ENCODE data around the gene DYRK3.

Gene DYRK3

DNA sequence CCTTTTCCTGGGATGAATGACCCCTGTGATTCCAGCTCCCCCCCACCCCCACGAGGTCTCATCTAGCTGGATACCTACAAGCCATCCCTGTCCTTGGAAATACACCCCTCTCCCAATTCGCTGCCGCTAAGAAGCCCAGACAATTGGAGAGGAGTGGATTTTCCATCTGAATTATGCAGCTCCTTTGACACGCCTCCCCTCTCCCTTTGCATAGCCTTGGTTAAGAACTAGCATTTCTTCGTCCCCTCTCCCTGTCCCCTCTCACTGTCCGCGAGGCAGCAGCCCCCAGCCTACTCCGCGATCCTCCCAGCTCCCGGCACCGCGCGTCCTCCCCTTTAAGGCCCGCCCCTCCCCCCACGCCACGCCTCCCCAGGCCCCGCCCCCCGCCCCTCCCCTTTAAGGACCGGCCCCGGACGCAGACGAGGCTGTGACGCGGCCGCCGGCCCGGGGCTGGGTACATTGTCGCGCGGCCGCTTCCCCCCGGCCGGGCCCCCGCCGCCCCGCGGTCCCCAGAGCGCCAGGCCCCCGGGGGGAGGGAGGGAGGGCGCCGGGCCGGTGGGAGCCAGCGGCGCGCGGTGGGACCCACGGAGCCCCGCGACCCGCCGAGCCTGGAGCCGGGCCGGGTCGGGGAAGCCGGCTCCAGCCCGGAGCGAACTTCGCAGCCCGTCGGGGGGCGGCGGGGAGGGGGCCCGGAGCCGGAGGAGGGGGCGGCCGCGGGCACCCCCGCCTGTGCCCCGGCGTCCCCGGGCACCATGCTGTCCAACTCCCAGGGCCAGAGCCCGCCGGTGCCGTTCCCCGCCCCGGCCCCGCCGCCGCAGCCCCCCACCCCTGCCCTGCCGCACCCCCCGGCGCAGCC, 49.4 kb downstream of the DYRK3 start, which contains the start of gene MAPKAPK2:
Gene MAPKAPK2, plus strand, starts transcription at position 428 of the 856 bp plus-strand sequence. Its CDS starts 325 bp downstream, at position 753.
- peak; percentile 88 to 98 (median 93) for DNase-seq

DNA sequence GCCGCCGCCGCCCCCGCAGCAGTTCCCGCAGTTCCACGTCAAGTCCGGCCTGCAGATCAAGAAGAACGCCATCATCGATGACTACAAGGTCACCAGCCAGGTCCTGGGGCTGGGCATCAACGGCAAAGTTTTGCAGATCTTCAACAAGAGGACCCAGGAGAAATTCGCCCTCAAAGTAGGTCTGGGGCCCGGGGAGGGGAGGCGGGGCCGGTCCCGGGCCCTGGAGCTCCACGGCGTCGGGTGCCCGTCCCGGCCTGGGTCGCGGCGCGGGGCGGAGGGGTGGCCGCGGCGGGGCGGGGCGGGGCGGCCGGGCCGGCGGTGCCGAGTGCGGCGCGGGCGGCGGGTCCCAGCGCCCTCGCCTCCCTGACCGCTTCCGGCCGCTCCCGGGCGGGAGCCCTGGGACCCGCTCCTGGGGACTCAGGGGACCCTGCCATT, 50.0 kb downstream of the DYRK3 start:
- peak; percentile 74 to 85 (median 81) for DNase-seq

DNA sequence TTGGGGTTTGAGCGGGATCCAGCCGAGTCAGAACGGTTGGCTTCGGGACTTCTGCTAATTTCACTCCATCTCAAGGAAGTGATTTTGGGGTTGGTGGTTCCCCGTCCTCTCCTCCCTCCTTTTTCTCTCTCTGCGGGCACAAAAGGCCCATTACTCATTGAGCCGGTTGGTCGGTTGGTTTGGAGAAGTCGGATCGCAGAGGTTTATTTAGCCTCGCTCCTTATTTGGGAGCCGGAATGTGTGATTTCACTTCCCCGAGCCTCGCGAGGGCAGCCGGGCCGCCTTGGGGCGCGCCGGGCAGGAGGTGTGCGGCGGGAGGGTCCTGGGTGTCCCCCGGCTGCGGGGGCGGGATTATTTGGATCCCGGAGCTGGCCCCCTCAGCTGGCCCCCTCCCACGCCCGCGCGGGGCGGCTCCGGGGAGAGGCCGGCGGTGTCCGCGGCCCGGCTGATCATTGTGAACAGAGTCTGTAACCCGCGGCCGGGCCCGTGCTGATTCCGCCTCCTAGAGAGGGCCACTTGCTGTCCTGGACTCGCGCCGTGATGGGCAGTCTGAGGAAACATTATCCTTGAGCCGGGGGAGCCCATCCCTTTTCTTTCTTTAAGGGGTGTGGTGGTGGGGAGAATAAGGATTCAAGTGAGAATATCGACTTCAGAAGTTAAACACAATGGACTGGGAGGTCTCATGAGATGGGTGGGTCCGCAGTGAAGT, 50.6 kb downstream of the DYRK3 start:
- peak; percentile 90 to 95 (median 93) for DNase-seq

DNA sequence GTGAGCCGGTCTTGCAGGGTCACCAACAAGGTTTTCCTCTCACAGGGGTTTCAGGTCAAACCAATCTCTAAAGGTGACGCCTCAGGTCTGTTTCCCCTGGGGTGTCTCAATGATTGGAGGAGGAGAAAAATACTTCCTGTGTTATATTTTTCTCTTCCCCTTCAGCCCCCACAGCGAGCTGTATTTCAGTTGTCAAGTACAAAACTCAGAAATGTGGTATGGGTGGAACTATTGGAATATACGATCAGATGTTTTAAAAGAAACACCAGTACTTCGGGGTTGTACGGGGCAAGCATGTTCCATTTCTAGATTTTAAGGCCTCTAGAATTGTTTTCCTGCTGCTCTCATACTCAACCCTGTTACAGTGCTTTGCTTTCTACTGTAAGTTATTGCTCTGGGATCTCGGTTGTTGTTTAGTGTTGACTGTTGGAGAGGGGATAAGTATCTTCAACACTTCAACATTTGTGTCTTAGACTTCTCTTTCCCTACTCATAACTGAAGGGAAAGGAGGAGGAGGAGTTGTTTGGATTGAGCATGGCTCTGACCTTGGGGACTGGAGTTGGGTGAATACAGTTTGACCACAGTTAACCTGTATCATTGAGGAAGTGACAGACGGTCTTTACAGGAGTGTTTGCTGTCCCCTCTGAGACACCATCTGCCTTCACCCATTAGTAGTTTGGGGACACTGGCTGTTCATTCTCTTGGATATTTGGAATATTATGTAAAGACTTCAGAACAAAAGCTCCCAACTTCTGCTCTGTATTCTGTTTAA, 51.3 kb downstream of the DYRK3 start:
- peak in 1 of 3 donors; percentile 19 for DNase-seq

DNA sequence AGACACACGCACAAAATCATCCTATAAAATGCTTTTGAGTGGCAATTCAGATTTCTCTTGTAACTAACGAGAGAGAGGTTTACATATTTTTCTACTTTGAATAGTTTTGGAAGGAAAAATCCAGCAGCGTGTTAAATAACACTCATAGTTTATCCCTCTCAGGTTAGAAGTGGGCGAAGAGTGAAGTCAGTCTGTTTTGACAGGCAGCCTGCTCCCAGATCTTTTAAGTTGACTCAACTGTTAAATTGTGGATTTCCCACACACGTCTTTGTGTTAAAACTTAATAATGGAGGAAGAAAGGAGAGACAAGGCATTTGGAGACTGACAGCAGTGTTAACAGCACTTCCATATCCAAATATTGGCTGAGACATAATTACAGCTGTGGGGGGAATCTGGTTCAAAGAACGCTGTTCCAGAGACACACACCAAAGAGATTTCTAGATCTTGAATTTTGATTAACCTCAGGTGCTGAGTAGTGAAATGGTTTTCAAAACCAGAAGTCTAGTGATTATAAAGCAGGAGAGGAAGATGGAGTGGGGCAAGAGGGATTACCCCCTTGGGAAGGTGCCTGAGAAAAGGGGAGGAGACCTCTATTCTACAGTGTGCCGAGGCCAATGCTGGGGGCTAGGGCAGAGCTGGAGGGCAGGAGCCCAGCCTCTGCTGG, 52.0 kb downstream of the DYRK3 start:
- DNase-seq = no peak

DNA sequence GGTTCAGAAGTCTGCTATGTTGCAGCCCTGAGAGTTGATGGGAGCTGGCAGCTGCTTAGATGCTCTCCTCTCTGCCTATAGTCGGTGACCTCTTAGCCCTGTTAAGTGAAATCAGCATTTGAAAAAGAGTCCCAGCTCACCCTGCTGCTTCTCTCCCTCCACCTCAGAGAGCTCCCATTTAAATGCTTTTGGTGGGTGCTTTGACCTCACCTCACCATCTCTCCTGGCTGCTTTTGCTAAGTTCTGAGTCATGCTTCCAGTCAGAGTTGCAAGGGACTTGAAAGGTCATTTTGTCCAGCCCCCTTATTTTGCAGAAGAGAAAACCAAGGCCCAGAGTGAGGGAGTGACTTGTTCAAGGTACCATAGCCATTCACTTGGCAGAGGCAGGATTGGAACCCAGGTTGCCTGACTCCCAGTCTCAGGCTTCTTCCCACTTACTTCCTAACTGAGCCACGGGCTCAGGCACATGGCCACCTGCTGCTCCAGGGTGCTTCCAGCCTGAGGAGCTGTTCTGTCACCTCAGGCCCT, 52.6 kb downstream of the DYRK3 start:
- peak; percentile 41 to 60 (median 50) for DNase-seq

DNA sequence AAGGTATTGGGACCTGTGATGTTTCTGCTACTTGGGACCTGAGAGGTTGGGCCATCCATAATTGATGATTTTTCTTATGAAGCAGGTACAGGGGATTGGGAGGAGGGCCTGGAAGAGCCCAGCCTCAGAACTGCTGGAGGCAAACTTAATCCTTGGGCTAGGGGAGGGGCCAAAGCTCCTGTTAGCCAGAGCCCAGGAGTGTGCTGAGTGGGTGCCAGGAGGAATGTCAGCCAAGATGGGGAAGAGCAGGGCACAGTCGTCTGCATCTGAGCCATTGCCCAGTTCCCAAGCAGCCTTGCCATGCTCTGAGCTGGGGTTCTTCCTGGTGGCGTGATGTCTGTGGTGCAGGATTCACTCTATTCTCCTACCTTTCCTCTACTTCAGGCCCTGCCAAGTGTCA, 55.2 kb downstream of the DYRK3 start:
- DNase-seq = no peak

DNA sequence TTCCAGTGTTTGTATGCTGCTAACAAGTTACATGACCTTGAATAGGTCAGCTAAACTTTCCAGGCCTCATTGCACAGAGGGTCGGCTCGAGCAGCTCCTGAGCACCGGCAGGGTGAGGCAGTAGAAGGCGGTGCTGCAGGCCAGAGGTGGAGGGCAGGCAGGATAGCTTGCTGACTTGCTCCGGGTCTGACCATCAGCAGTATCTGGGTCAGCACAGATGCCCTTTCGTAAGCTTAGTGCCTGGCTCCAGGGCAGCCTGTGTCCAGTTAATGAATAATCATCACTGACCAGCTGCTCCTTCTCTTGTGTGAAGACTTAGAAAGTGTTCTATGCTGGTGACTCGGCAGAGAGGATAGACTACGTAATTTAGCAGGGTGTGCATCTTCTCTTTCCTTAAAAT, 56.3 kb downstream of the DYRK3 start:
- DNase-seq = peak in 1 of 3 donors; percentile 41

DNA sequence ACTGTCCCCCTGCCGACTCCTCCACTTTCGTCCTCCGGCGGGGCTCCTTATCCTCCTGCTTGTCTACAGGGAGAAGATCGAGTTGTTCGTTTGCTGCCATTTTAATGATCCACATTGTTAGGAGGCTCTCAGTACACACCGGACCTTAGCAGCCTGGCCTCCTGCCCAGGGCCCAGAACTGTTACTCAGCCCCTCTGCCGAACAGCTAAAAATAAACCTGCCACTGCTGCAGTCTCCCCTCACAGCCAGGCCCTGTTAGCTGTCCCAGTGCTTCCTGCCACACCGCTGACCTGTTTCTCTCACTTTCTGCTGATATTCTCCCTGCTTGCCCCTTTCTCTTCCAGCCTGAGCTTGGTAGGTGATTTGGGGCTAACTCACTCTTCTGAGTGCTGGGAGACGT, 57.7 kb downstream of the DYRK3 start:
- DNase-seq = no peak

DNA sequence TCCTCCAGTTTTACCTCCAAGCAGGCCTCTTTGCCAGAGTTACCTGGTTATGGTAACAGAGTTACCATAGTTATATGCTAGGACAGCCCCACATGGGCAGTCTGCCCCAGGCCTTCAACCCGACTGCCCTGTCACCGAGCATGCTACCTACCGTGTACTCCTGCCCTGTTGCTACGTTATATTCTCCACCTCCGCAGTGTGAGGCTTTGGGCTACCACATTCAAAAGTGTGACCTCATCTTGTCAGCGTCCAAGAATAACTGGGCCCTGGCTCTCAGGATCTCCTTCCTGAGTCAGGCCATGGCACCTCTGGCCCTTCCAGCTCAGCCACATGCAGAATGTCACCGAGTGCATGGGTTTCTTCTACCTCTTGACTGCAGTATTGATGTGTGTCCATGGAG, 58.3 kb downstream of the DYRK3 start:
- no peak for DNase-seq

DNA sequence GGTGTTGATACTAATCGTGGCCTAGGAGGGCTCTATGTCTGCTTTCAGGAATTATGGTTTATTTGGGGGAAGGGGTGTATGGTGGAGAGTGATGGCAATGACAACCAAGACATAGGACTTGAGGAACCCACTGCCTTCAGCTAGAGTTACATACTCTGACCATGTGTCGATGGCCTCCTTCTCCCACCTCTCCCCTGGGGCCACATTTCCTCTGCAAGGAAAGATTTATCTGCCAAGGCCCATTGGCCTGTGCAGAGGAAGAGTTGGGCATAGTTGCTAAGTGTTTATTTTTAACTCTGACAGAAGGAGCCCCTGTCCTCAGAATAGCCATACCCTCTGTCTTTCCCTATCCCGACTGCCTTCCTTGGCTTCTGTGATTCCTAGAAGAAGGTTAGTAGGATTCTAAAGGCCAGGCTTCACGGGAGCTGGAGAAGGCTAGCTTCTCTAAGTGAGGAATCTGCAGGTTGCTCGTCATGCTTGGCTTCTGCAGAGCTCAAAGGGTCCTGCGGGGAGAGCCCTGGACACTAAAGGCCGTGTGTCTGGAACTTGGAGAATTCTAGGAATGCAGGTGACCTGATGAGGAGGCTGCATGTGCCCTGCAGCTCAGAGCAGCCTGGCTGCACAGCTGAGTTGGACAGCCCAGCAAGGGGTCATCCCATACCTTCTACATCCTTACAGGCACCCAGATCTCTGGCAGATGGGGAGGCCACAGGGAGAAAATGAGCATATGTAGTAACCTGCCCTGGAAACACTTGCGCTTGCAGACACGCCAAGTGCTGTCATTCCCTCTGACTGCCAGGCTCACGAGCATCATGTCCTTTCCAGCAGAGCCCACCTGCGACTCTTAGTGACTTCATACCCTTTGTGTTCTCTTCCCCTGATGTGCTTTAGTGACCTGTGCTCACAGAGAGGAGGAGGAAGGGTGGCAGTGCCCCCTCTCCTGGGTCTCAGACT, 59.1 kb downstream of the DYRK3 start:
- no peak for DNase-seq

DNA sequence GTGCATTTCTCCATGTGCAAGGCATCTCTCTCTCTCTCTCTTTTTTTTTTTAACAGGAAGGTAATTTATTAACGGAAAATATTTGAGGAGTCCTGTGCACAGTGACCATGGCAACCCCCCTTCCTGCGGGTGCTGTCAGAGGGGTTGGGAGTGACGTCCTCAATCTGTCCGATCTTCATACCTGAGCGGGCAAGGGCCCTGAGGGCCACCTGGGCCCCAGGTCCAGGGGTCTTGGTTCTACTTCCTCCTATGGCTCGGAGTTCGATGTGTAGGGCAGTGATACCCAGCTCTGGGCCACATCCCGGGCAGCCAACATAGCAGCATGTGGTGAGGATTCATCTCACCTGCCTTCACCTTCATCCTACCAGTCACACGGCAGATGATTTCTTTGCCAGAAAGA, 60.4 kb downstream of the DYRK3 start:
- no peak for DNase-seq

DNA sequence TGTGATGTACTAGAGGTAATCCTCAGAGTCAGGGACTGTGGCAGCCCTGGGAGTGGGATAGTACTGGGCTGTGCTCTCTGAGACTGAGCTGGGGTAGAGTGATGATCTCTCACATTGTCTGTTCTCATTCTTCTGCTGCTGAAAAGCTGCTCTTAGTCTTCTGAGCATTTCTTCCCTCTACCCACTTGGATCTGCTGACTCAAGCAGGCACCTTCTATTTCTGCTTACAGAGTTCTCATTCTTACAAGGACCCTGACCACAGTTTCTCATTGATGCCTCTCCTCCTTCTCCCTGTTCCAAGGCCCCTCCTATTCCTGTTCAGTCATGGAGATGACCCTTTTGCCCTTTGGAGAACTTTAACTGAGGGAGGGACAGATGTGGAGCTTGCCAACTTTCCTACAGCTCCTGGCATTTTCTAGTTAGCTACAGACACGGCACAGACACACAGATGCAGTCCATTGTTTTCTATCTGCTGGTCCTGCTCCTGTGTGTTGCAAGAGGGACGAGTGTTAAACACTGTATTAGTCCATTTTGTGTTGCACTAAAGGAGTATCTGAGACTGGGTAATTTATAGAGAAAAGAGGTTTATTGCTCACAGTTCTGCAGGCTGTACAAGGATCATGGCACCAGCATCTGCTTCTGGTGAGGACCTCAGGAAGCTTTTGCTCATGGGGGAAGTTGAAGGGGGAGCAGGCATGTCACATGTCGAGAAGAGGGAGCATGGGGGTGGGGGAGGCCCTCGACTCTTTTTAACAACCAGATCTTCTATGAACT, 61.7 kb downstream of the DYRK3 start:
- no peak for DNase-seq

DNA sequence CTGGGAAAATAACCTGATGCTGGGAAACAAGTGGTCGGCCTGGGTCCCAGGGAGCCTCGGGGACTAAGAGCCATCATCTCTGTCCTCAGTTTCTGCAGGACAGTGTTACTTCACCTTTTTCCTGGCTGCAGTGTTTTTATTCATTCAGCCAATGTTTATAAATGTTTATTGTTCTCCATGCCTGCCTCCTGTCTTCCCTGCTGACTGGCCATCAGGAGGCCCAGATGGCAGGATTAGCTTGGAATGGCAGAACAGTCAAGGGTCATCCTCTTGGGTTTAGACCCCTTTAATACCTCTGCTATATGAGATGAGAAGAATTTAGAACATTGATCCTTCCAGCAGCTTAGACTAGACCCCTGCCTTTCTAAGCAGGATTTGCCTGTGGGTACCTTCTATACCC, 62.7 kb downstream of the DYRK3 start:
- DNase-seq = no peak

All from suppressor macrophage treated with lipopolysaccharide for 1 hour (primary cell).